Measurements from ENCODE around the gene CLDN4.
A peak's percentile ranks its signal among the peaks of the same experiment; 100 is the strongest.
"Not testable (repeated sequence)": the region's sequence is repeated elsewhere in the genome, so short reads cannot be mapped to it uniquely, and the experiment has no call there.

CLDN4 gene

GRCh38 chr7:73830681-73831583 lies at the start of gene CLDN4:
Gene CLDN4 (plus strand): TSS chr7:73830996. CDS start chr7:73831202, 206 bp downstream.
- peaks cover 34 to 47% of the 10 kb centered on the region in 2 donors for H3K4me1 ChIP-seq (ENCODE audit: control insufficient read depth in 2 of 2, insufficient read depth in 2 of 2, low read length in 2 of 2)
- peak within 1 kb of the TSS; percentile 99 to 100 for H3K27ac ChIP-seq (ENCODE audit: low read depth in 2 of 2, low read length in 2 of 2)
- H3K4me3 ChIP-seq (ENCODE audit: low read length in 2 of 2), result peak within 1 kb of the TSS; percentile 89 to 92
- peaks cover 0 to 3% of the 10 kb centered on the region in 2 donors for H3K27me3 ChIP-seq (ENCODE audit: control insufficient read depth in 2 of 2, insufficient read depth in 2 of 2, low read length in 2 of 2)
- H3K9ac ChIP-seq (ENCODE audit: low read depth in 1 of 2, low read length in 2 of 2), result peak within 1 kb of the TSS; percentile 99
- peaks cover 7 to 8% of the 10 kb centered on the region in 2 donors for H3K36me3 ChIP-seq (ENCODE audit: control insufficient read depth in 2 of 2, insufficient read depth in 2 of 2, low read length in 2 of 2)
- no peaks in the 10 kb centered on the region for H3K9me3 ChIP-seq (ENCODE audit: control insufficient read depth in 2 of 2, low read length in 2 of 2)

GRCh38 chr7:73786588-73786987 lies 44.2 kb upstream of the CLDN4 start:
- no peaks in the 10 kb centered on the region for H3K27me3 ChIP-seq (ENCODE audit: control insufficient read depth in 2 of 2, insufficient read depth in 2 of 2, low read length in 2 of 2)
- H3K9me3 ChIP-seq (ENCODE audit: control insufficient read depth in 2 of 2, low read length in 2 of 2), result no peaks in the 10 kb centered on the region
- H3K36me3 ChIP-seq (ENCODE audit: control insufficient read depth in 2 of 2, insufficient read depth in 2 of 2, low read length in 2 of 2), result no peaks in the 10 kb centered on the region
- no peak overlapping the region for H3K4me3 ChIP-seq (ENCODE audit: low read length in 2 of 2)
- no peak overlapping the region for H3K9ac ChIP-seq (ENCODE audit: low read depth in 1 of 2, low read length in 2 of 2)
- H3K4me1 ChIP-seq (ENCODE audit: control insufficient read depth in 2 of 2, insufficient read depth in 2 of 2, low read length in 2 of 2), result peaks cover 0 to 11% of the 10 kb centered on the region in 2 donors
- no peak overlapping the region for H3K27ac ChIP-seq (ENCODE audit: low read depth in 2 of 2, low read length in 2 of 2)

- not testable (repeated sequence) for H3K36me3 ChIP-seq (ENCODE audit: control insufficient read depth in 2 of 2, insufficient read depth in 2 of 2, low read length in 2 of 2); H3K27me3 ChIP-seq (ENCODE audit: control insufficient read depth in 2 of 2, insufficient read depth in 2 of 2, low read length in 2 of 2); H3K9me3 ChIP-seq (ENCODE audit: control insufficient read depth in 2 of 2, low read length in 2 of 2); H3K4me3 ChIP-seq (ENCODE audit: low read length in 2 of 2)
- peaks cover 5 to 20% of the 10 kb centered on the region in 2 donors for H3K4me1 ChIP-seq (ENCODE audit: control insufficient read depth in 2 of 2, insufficient read depth in 2 of 2, low read length in 2 of 2)
- peak overlapping the region; percentile 24 to 48 for H3K9ac ChIP-seq (ENCODE audit: low read depth in 1 of 2, low read length in 2 of 2)
- peak overlapping the region; percentile 85 to 86 for H3K27ac ChIP-seq (ENCODE audit: low read depth in 2 of 2, low read length in 2 of 2)
These were observed 43.1 kb upstream of the CLDN4 start for GRCh38 chr7:73787786-73788048.

GRCh38 chr7:73789051-73789450 lies 41.7 kb upstream of the CLDN4 start:
- Histone ChIP-seq H3K9me3 (ENCODE audit: control insufficient read depth in 2 of 2, low read length in 2 of 2) (no peaks in the 10 kb centered on the region), H3K27ac (ENCODE audit: low read depth in 2 of 2, low read length in 2 of 2) (no peak overlapping the region), H3K36me3 (ENCODE audit: control insufficient read depth in 2 of 2, insufficient read depth in 2 of 2, low read length in 2 of 2) (no peaks in the 10 kb centered on the region), H3K4me3 (ENCODE audit: low read length in 2 of 2) (no peak overlapping the region), H3K27me3 (ENCODE audit: control insufficient read depth in 2 of 2, insufficient read depth in 2 of 2, low read length in 2 of 2) (no peaks in the 10 kb centered on the region), H3K9ac (ENCODE audit: low read depth in 1 of 2, low read length in 2 of 2) (no peak overlapping the region), H3K4me1 (ENCODE audit: control insufficient read depth in 2 of 2, insufficient read depth in 2 of 2, low read length in 2 of 2) (peaks cover 11 to 34% of the 10 kb centered on the region in 2 donors)

GRCh38 chr7:73791170-73791690 lies 39.6 kb upstream of the CLDN4 start:
- not testable (repeated sequence) for H3K9ac ChIP-seq (ENCODE audit: low read depth in 1 of 2, low read length in 2 of 2); H3K9me3 ChIP-seq (ENCODE audit: control insufficient read depth in 2 of 2, low read length in 2 of 2); H3K27ac ChIP-seq (ENCODE audit: low read depth in 2 of 2, low read length in 2 of 2); H3K27me3 ChIP-seq (ENCODE audit: control insufficient read depth in 2 of 2, insufficient read depth in 2 of 2, low read length in 2 of 2); H3K36me3 ChIP-seq (ENCODE audit: control insufficient read depth in 2 of 2, insufficient read depth in 2 of 2, low read length in 2 of 2); H3K4me3 ChIP-seq (ENCODE audit: low read length in 2 of 2)
- peaks cover 15 to 39% of the 10 kb centered on the region in 2 donors for H3K4me1 ChIP-seq (ENCODE audit: control insufficient read depth in 2 of 2, insufficient read depth in 2 of 2, low read length in 2 of 2)

- peak overlapping the region; percentile 92 to 97 for H3K27ac ChIP-seq (ENCODE audit: low read depth in 2 of 2, low read length in 2 of 2)
- H3K27me3 ChIP-seq (ENCODE audit: control insufficient read depth in 2 of 2, insufficient read depth in 2 of 2, low read length in 2 of 2); H3K9me3 ChIP-seq (ENCODE audit: control insufficient read depth in 2 of 2, low read length in 2 of 2); H3K4me3 ChIP-seq (ENCODE audit: low read length in 2 of 2); H3K9ac ChIP-seq (ENCODE audit: low read depth in 1 of 2, low read length in 2 of 2); H3K36me3 ChIP-seq (ENCODE audit: control insufficient read depth in 2 of 2, insufficient read depth in 2 of 2, low read length in 2 of 2): not testable (repeated sequence)
- peaks cover 15 to 39% of the 10 kb centered on the region in 2 donors for H3K4me1 ChIP-seq (ENCODE audit: control insufficient read depth in 2 of 2, insufficient read depth in 2 of 2, low read length in 2 of 2)
These were observed 35.6 kb upstream of the CLDN4 start for GRCh38 chr7:73795188-73795587.

- H3K36me3 ChIP-seq (ENCODE audit: control insufficient read depth in 2 of 2, insufficient read depth in 2 of 2, low read length in 2 of 2); H3K4me3 ChIP-seq (ENCODE audit: low read length in 2 of 2); H3K9ac ChIP-seq (ENCODE audit: low read depth in 1 of 2, low read length in 2 of 2); H3K27me3 ChIP-seq (ENCODE audit: control insufficient read depth in 2 of 2, insufficient read depth in 2 of 2, low read length in 2 of 2); H3K9me3 ChIP-seq (ENCODE audit: control insufficient read depth in 2 of 2, low read length in 2 of 2); H3K27ac ChIP-seq (ENCODE audit: low read depth in 2 of 2, low read length in 2 of 2): not testable (repeated sequence)
- H3K4me1 ChIP-seq (ENCODE audit: control insufficient read depth in 2 of 2, insufficient read depth in 2 of 2, low read length in 2 of 2), result peaks cover 24 to 45% of the 10 kb centered on the region in 2 donors
These were observed 34.1 kb upstream of the CLDN4 start for GRCh38 chr7:73796656-73797055.

- H3K4me1 ChIP-seq (ENCODE audit: control insufficient read depth in 2 of 2, insufficient read depth in 2 of 2, low read length in 2 of 2), result peaks cover 24 to 44% of the 10 kb centered on the region in 2 donors
- not testable (repeated sequence) for H3K27ac ChIP-seq (ENCODE audit: low read depth in 2 of 2, low read length in 2 of 2); H3K9ac ChIP-seq (ENCODE audit: low read depth in 1 of 2, low read length in 2 of 2); H3K4me3 ChIP-seq (ENCODE audit: low read length in 2 of 2); H3K36me3 ChIP-seq (ENCODE audit: control insufficient read depth in 2 of 2, insufficient read depth in 2 of 2, low read length in 2 of 2); H3K27me3 ChIP-seq (ENCODE audit: control insufficient read depth in 2 of 2, insufficient read depth in 2 of 2, low read length in 2 of 2); H3K9me3 ChIP-seq (ENCODE audit: control insufficient read depth in 2 of 2, low read length in 2 of 2)
These were observed 33.6 kb upstream of the CLDN4 start for GRCh38 chr7:73797176-73797575.

- Histone ChIP-seq H3K27ac (ENCODE audit: low read depth in 2 of 2, low read length in 2 of 2) (peak overlapping the region; percentile 32 to 44), H3K9me3 (ENCODE audit: control insufficient read depth in 2 of 2, low read length in 2 of 2) (no peaks in the 10 kb centered on the region), H3K4me3 (ENCODE audit: low read length in 2 of 2) (no peak overlapping the region), H3K4me1 (ENCODE audit: control insufficient read depth in 2 of 2, insufficient read depth in 2 of 2, low read length in 2 of 2) (peaks cover 9 to 23% of the 10 kb centered on the region in 2 donors), H3K36me3 (ENCODE audit: control insufficient read depth in 2 of 2, insufficient read depth in 2 of 2, low read length in 2 of 2) (no peaks in the 10 kb centered on the region), H3K9ac (ENCODE audit: low read depth in 1 of 2, low read length in 2 of 2) (no peak overlapping the region), H3K27me3 (ENCODE audit: control insufficient read depth in 2 of 2, insufficient read depth in 2 of 2, low read length in 2 of 2) (no peaks in the 10 kb centered on the region)
These were observed 31.3 kb upstream of the CLDN4 start for GRCh38 chr7:73799282-73800141.

- Histone ChIP-seq H3K27me3 (ENCODE audit: control insufficient read depth in 2 of 2, insufficient read depth in 2 of 2, low read length in 2 of 2) (no peaks in the 10 kb centered on the region), H3K4me3 (ENCODE audit: low read length in 2 of 2) (no peak overlapping the region), H3K36me3 (ENCODE audit: control insufficient read depth in 2 of 2, insufficient read depth in 2 of 2, low read length in 2 of 2) (no peaks in the 10 kb centered on the region), H3K9ac (ENCODE audit: low read depth in 1 of 2, low read length in 2 of 2) (peak overlapping the region in 1 of 2 donors; percentile 60), H3K9me3 (ENCODE audit: control insufficient read depth in 2 of 2, low read length in 2 of 2) (no peaks in the 10 kb centered on the region), H3K4me1 (ENCODE audit: control insufficient read depth in 2 of 2, insufficient read depth in 2 of 2, low read length in 2 of 2) (peaks cover 9 to 22% of the 10 kb centered on the region in 2 donors), H3K27ac (ENCODE audit: low read depth in 2 of 2, low read length in 2 of 2) (peak overlapping the region; percentile 81)
These were observed 29.2 kb upstream of the CLDN4 start for GRCh38 chr7:73801577-73801976.

Measured in mucosa of rectum (tissue), 2 donors.